GM12873 (cell line): ENCODE results near the gene IREB2.

Experiments used
- CTCF ChIP-seq: IDR thresholded peaks from 2 replicates; pipeline ENCODE4 v1.5.1; 2012; ENCODE audit warnings: low read depth, mild to moderate bottlenecking, moderate library complexity, low read length, control low read depth; ENCODE audit not compliant: insufficient read depth; ENCODE audit errors: missing control alignments

The IREB2 gene

DNA sequence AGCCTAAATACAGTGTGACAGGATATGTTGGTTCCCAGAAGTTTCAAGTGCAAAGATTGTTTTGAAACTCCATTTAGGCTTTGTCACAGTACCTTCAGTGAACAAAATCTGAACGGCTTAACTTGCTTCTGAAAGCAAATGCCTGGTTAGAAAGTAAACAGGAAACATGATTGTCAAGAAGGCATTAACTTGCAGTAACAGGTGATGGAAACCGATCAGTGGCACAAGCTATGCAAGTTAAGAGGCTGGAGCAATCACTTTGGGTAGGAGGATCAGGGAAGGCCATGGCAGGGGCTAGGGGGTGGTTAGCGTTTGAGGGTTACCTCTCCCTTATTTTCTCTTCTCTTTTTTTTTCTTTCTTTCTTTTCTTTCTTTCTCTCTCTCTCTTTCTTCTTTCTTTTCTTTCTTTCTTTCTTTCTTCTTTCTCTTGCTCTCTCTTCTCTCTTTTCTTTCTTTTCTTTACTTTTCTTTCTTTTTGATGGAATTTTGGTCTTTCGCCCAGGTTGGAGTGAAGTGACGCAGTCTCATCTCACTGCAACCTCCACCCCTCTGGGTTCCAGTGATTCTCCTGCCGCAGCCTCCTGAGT, 71.8 kb downstream of the IREB2 start:
- TF ChIP-seq CTCF: no peak

- TF ChIP-seq CTCF: no peak
Observed at GRCh38 chr15:78524230-78524629, 86.2 kb downstream of the IREB2 start.

- no peak for TF ChIP-seq CTCF
Observed at GRCh38 chr15:78527325-78527724, 89.3 kb downstream of the IREB2 start.

DNA sequence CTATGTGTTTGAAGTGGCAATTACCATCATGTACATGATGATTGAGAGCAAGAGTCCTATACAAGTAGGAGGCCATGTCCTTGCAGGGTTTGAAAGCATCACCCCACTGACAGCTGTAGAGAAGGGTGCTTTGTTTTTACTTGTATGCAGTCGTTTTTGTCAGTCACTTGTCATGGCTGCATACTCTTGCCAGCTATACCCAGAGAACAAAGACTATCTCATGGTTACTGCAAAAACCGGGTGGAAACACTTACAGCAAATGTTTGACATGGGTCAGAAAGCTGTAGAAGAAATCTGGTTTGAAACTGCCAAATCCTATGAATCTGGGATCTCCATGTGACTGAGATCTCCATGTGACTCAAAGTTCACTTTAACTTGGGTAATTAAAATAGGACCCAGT, 95.3 kb downstream of the IREB2 start:
- TF ChIP-seq CTCF: no peak

- no peak for TF ChIP-seq CTCF
Observed at GRCh38 chr15:78536134-78536533, 98.1 kb downstream of the IREB2 start.

- TF ChIP-seq CTCF: no peak
Observed at GRCh38 chr15:78537266-78537905, 99.4 kb downstream of the IREB2 start.

DNA sequence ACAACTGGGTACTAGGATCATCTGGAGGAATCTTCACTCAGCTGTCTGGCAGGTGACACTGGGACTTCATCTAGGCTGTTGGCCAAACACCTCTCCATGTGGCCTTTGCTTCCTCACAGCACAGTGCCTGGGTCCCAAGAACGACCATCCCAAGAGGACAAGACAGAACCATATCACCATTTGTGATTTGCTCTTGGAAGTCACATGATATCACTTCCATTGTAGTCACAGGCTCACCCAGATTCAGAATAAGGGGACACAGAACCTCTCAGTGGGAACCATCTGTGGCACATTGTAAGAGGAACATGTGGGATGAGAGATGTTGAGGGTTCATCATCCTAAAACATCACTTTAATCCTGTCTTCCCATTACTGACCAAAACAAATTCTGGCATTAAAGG, 100.3 kb downstream of the IREB2 start:
- TF ChIP-seq CTCF: no peak
